Measurements from ENCODE around the gene SPARC.

Gene SPARC

DNA sequence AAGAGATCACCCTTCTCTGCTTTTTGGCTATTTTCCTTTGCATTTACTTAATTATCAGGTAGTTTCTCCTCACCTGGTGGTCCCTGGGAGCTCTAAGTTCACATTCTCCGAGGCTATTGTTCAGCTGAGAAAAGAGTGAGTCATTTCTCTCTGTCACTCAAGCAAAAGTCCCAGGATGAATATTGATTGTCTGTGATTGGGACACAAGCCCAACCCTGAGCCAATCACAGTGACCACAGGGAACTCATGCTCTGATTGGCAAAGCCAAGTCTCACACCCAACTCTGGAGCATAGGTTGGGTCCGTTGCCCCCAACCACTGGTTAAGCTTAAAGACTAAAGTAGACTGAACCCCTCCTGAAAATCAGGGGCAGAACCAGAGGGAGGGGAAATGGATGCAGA, 67.8 kb downstream of the SPARC start:
- DNase-seq: no peak

GRCh38 chr5:151617841-151618710, 68.6 kb downstream of the SPARC start:
- no peak for DNase-seq

DNA sequence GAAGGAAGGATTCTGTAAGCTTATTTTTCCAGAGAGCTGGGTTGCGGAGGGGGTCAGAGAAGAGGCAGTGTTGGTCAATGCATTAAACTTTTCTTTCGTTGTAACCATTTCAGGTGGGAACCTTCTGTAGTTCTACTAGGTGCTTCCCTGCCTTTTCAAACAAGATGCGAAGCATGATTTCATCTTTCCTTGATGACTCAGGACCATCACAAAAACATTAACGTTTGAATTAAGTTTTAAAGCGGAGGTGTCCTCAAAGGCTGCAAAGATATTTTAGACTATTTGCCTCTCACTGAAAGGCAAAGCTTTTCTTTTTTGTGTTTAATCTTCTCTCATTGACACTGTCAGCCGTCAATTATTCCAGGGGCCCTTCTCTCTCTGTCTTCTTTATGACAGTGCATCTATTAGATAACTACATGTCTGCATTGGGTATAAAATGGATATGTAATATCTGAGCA, 69.3 kb downstream of the SPARC start:
- DNase-seq: no peak

DNA sequence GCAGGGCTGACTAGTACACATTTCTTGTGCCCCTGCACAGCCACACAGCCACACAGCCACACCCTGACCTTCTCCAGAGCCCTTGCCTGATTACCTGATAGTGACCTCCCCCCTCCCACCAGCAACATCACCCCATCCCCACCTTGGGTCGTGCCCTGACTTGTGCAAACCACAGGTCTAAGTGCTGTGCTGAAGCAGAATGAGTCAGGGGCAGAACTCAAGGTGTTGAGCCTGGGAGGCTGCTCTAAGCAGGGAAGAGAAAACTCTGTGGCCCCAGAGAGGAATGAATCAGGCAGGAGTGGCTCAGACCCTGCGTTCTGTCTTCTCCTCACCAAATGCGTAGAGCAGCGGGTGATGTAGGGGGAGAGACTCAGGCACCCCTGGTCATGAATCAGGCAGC, 71.3 kb downstream of the SPARC start:
- no peak for DNase-seq

DNA sequence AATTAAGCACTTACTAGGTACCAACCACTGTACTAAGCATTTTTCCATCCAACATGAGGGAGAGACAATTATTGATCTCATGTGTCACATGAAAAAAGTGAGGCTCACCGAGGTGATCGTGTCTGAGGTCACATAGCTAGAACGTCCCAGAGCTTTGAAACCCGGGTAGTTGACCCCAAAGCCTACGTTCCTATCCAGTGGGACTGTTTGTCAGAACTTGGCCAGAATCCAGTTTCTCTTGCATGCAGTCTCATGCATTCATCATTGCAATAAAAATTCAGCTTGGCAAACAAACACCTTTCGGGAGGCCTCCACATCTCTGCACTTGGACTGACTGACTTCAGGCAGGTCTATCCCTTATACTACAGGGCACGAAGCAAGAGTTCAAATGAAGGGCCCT, 72.2 kb downstream of the SPARC start:
- DNase-seq: no peak

- no peak for DNase-seq
Observed at GRCh38 chr5:151612689-151613427, 73.9 kb downstream of the SPARC start.

DNA sequence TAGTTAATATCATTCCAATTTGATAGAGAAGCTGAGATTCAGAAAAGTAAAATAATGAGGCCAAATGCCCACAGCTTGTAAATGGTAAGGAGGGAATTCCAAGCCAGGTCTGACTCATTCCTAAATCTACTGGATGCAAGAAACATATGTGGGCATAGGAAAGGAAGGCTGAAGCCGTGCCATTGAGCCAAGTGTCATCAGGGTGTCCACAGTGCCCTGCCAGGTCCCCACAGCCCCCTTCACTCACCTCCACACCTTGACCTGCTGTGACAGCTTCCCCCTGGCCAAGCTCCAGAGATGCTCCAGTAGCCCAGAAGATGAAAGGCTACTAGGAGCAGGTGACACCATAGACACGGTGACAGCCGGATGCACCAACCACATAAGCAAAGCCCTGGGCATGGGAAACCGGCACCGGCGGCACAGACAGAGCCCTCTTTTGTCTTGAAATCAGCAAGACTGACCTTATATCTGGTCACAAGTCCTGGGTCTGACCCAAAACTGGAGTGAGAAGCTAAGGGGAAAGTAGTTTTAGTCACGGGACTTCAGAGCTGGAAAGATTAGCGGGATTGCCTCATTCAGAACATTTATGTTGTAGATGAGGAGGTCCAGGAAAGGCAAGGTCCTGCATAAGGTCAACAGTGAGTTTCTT, 75.5 kb downstream of the SPARC start:
- no peak for DNase-seq
